Measurements from ENCODE around the gene LDHAL6B. TPM values are rescaled to one million over a fixed set of nuclear protein-coding genes. Genes with fewer than 3 reads are reported as not detected.
A peak's percentile ranks its signal among the peaks of the same experiment; 100 is the strongest.

The LDHAL6B gene
- total RNA-seq, 2 experiments from 2014 or later, result not detected

DNA sequence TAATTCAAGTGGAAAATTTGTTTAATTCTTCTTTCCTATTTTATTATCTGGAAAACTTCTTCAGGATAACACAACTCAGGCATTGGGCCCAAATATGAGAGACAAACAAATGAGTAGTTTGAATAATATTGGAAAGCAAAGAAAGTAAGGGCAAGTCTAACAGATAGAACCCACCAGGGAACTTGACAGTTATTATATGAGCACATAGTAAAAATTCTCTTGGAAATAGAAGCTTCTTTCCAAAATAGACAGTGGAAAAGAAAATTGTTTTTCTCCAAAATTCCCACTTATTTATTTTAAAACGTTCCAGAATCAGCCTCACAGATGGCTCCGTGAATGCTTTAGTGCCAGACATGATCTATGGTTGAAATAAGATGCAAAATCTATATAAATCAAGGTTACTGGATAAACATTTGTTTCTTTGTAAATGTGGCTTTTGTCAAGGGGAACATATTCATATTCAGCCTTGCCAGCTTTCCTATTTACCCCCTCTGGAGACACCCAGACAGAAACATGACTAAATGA is 23.9 kb downstream of the LDHAL6B start:
- no peak for DNase-seq
- CTCF ChIA-PET, result no interaction called here
- Mint-ChIP-seq H3K9me3 (no peaks in the 10 kb centered on the region), H3K4me1 (peaks cover 2% of the 10 kb centered on the region), H3K27me3 (peaks cover 9% of the 10 kb centered on the region), H3K27ac (no peak overlapping the region), H3K4me3 (no peak overlapping the region), H3K36me3 (ENCODE audit: low read depth) (peaks cover 4% of the 10 kb centered on the region)
- POLR2A ChIA-PET, result no interaction called here

DNA sequence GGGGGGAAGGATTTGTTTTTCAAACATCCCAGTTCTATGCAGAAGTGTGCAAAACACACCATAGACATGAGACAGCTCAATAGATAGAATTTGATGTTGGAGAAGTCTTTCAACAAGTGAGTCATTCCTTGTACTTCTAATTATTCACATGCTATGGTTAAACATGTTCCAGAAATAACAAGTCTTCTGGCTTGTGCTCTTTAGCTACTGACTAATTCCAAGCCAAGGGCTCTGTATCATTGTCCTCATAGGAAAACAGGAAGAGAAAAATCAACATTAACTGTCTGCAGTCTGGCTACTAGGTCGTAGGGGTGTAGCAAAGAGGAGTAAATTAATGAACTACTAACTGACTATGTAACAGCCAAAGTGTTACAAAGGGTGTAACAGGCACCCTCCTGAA is 25.8 kb downstream of the LDHAL6B start:
- Mint-ChIP-seq H3K36me3 (ENCODE audit: low read depth) (no peaks in the 10 kb centered on the region), H3K4me3 (no peak overlapping the region), H3K27ac (no peak overlapping the region), H3K4me1 (peaks cover 7% of the 10 kb centered on the region), H3K27me3 (peaks cover 15% of the 10 kb centered on the region), H3K9me3 (no peaks in the 10 kb centered on the region)
- DNase-seq, result no peak
- ChIA-PET CTCF (interaction anchor here (1.6 kb wide), 1 partner anchor 15 kb away, joined by 6 read pairs; no protein-coding TSS in a partner anchor), POLR2A (no interaction called here)

DNA sequence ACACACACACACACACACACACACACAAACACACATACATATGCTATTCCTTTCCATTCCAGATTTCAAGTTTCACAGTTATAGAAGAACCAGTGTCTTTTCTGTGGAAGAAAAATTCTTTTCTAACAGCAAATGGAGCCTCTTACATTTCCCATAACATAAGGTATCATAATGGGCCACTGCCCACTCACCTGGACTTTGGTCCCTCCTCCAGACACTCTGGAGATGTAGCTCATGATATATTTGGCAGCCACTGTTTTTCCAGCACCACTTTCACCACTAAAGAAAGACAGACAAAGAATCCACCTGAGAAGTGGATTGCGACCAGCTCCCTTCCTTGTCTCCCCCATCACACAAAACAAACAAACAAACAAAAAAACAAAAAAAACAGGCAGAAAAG is 29.8 kb downstream of the LDHAL6B start:
- Mint-ChIP-seq H3K9me3 (no peaks in the 10 kb centered on the region), H3K27me3 (peaks cover 22% of the 10 kb centered on the region), H3K4me3 (no peak overlapping the region), H3K4me1 (peaks cover 7% of the 10 kb centered on the region), H3K36me3 (ENCODE audit: low read depth) (no peaks in the 10 kb centered on the region), H3K27ac (no peak overlapping the region)
- ChIA-PET POLR2A (interaction anchor here (0.6 kb wide), 1 partner anchor 48 kb away, joined by 3 read pairs; no protein-coding TSS in a partner anchor), CTCF (interaction anchor here (1.8 kb wide), 1 partner anchor 10 kb away, joined by 7 read pairs; no protein-coding TSS in a partner anchor)
- no peak for DNase-seq

DNA sequence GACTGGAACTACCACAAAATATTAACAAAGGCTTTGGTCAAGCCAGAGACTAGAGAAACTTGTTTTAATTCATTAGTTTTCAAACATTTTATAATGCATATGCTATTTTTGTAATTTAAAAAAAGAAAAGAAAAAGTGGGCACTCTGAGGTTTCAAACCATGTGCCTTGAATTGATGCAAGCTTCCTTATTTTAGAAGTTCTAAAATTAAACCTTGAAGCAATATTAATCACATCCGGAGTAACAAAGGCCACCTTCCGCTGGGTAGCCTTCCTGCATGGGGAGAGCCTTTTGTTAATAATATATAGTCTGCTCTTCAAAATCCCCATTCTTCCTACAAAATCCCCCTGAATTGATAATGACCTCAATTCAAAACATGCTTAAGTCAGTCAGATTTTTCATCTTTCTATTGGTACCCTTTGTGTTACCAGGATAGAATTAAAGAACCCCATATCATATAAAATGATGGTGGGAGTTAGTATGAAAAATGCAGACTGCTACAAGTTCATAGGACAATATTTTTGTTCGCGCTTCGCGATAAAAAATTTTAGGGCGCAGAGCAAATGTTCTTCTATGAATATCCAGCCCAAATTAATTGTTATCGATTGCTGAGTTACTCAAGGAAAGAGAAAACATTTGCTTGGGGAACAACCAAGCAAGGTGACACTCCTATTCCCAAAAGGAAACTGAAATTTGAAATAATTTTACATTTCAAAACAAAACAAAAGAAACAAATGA is 30.6 kb downstream of the LDHAL6B start:
- H3K27me3 Mint-ChIP-seq, result peaks cover 22% of the 10 kb centered on the region
- ChIA-PET CTCF (interaction anchor here (1.8 to 2.6 kb wide), 2 partner anchors 9 to 10 kb away, joined by 7 to 11 read pairs; no protein-coding TSS in a partner anchor), POLR2A (interaction anchor here (1.0 kb wide), 1 partner anchor 10 kb away, joined by 3 read pairs; no protein-coding TSS in a partner anchor)
- H3K4me1 Mint-ChIP-seq, result peaks cover 7% of the 10 kb centered on the region
- no peaks in the 10 kb centered on the region for H3K36me3 Mint-ChIP-seq (ENCODE audit: low read depth)
- H3K9me3 Mint-ChIP-seq, result no peaks in the 10 kb centered on the region
- H3K27ac Mint-ChIP-seq, result no peak overlapping the region
- DNase-seq, result no peak
- H3K4me3 Mint-ChIP-seq, result no peak overlapping the region

DNA sequence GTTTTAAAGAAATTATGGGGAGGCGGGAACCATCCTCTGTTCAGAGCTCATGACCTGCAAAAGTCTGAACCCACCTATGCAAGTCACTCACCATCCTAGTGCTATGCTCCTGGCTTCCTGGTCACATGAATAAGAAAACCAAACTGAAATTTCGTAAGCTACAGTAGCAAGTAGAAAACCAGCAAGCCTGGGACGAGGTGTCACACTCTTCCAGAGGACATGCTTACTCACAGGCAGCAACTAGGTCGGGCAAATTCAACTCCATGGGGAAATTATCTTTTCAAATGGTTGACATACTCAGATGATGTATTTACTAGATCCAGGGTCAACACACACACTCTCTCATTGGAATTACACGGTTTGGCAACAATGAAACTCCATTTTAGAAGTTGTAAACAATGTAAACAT is 31.3 kb downstream of the LDHAL6B start:
- no peak overlapping the region for H3K27ac Mint-ChIP-seq
- POLR2A ChIA-PET, result interaction anchor here (1.0 kb wide), 1 partner anchor 9 kb away, joined by 3 read pairs; no protein-coding TSS in a partner anchor
- CTCF ChIA-PET, result interaction anchor here (2.6 kb wide), 1 partner anchor 9 kb away, joined by 11 read pairs; no protein-coding TSS in a partner anchor
- H3K36me3 Mint-ChIP-seq (ENCODE audit: low read depth), result no peaks in the 10 kb centered on the region
- peaks cover 21% of the 10 kb centered on the region for H3K27me3 Mint-ChIP-seq
- no peak for DNase-seq
- H3K9me3 Mint-ChIP-seq, result no peaks in the 10 kb centered on the region
- H3K4me3 Mint-ChIP-seq, result no peak overlapping the region
- peaks cover 7% of the 10 kb centered on the region for H3K4me1 Mint-ChIP-seq

DNA sequence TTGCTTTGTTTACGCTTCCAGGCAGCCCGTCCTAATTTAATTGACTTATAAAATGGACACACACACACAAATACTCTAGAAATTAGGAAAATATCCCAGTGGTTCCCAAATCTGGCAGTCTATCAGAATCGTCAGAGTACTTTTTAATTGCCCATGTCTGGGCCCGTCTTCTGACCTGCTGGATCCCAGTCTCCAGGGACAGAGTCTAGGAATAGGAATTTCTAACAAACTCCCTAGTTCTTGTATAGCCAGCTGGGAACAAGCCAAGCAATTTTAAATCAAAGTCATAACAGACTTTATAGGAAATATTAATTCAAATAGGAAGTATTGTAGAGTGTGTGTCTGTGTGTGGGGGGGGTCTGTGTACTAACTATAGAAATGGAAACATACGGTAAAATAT is 33.4 kb downstream of the LDHAL6B start:
- DNase-seq, result no peak
- H3K4me3 Mint-ChIP-seq, result no peak overlapping the region
- ChIA-PET CTCF (interaction anchor here (2.6 kb wide), 1 partner anchor 7 kb away, joined by 11 read pairs; no protein-coding TSS in a partner anchor), POLR2A (no interaction called here)
- H3K4me1 Mint-ChIP-seq, result peaks cover 9% of the 10 kb centered on the region
- no peaks in the 10 kb centered on the region for H3K36me3 Mint-ChIP-seq (ENCODE audit: low read depth)
- H3K27me3 Mint-ChIP-seq, result peaks cover 19% of the 10 kb centered on the region
- no peak overlapping the region for H3K27ac Mint-ChIP-seq
- H3K9me3 Mint-ChIP-seq, result no peaks in the 10 kb centered on the region

DNA sequence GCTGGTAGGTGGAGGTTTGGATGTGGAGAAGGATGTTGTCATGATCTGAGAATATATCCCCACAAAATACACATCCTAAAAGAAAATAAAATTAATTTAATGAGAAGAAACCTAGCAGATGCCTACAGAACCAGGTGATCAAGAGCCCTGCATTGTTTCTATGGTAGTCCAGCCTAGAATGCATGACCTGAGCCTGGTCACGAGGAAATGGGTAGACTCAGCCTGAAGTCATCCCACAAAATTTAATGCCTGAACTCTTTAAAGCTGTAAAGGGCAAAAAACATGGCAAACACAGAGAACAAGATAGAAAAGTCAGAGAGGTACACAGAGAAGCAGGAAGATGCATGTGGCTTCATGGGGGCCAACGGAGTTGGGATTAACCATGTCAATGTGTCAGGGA is 36.0 kb downstream of the LDHAL6B start:
- Mint-ChIP-seq H3K27ac (no peak overlapping the region), H3K9me3 (no peaks in the 10 kb centered on the region), H3K36me3 (ENCODE audit: low read depth) (no peaks in the 10 kb centered on the region), H3K4me1 (peaks cover 7% of the 10 kb centered on the region), H3K27me3 (peaks cover 12% of the 10 kb centered on the region), H3K4me3 (no peak overlapping the region)
- ChIA-PET POLR2A (no interaction called here), CTCF (no interaction called here)
- no peak for DNase-seq

DNA sequence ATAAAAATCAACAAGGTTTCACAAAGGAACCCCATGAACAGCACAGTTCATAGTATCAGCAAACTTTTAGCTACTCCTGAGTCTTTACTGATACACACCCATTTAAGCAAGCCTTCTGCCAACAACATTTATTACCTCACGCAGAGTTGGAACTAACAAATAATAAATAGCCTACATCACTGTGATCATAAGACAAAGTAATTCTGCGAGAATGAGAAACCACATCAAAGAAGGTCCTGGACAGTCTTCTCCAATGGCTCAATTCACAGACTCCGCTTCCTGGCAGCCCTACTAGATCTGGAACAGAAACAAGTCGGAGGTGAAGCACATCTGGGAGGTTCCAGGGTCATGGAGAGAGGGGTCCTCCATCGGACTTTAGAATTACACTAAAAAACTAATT is 37.0 kb downstream of the LDHAL6B start:
- Mint-ChIP-seq H3K4me1 (peaks cover 12% of the 10 kb centered on the region), H3K4me3 (no peak overlapping the region), H3K36me3 (ENCODE audit: low read depth) (no peaks in the 10 kb centered on the region), H3K27me3 (peaks cover 10% of the 10 kb centered on the region), H3K27ac (no peak overlapping the region), H3K9me3 (no peaks in the 10 kb centered on the region)
- DNase-seq, result no peak
- POLR2A ChIA-PET, result interaction anchor here (0.7 kb wide), 1 partner anchor 12 kb away, joined by 3 read pairs; no protein-coding TSS in a partner anchor
- CTCF ChIA-PET, result interaction anchor here (0.6 kb wide), 1 partner anchor 23 kb away, joined by 5 read pairs; no protein-coding TSS in a partner anchor

DNA sequence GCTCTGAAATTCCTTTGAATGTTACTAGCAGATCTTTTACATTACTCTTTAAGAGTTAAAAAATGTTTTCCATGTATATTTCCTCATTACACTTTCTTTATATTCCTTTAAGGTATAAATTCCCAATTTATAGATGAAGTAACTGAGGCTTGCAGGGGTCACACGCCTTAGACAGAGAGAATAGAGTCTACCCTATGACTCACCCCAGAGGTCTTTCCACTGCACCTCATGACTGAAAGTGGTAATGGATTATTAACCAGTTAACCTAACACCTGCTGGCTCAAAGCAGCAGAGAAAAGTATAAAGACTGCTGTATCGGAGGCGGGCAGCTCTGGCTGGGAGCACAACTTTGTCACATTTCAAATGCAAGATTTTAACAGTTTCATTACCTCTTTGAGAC is 37.7 kb downstream of the LDHAL6B start:
- Mint-ChIP-seq H3K36me3 (ENCODE audit: low read depth) (no peaks in the 10 kb centered on the region), H3K4me3 (no peak overlapping the region), H3K27ac (no peak overlapping the region), H3K27me3 (peaks cover 9% of the 10 kb centered on the region), H3K9me3 (no peaks in the 10 kb centered on the region), H3K4me1 (peaks cover 18% of the 10 kb centered on the region)
- ChIA-PET CTCF (no interaction called here), POLR2A (interaction anchor here (0.7 to 0.9 kb wide), 2 partner anchors 10 to 11 kb away, joined by 3 to 6 read pairs; no protein-coding TSS in a partner anchor)
- DNase-seq, result no peak

DNA sequence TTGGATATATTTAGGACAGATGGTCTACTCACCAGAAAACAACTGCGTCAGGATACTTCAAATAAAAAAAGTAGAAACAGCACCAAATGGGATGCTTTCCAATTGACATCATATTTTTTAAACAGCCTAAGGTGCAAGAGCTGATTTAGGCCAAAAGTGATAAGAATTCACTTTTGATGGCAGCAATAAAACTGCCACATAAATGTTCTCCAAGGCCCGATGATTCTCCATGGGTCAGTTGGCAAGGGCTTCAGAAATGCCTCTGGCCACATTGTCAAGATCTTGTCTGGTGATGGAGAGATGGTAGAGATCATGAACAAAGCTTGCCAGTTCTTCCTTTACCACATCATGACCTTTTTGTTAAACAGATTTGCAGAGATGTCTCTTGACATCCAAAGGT is 38.9 kb downstream of the LDHAL6B start:
- H3K36me3 Mint-ChIP-seq (ENCODE audit: low read depth), result no peaks in the 10 kb centered on the region
- H3K27me3 Mint-ChIP-seq, result peaks cover 5% of the 10 kb centered on the region
- no peaks in the 10 kb centered on the region for H3K9me3 Mint-ChIP-seq
- no peak overlapping the region for H3K27ac Mint-ChIP-seq
- DNase-seq, result no peak
- no peak overlapping the region for H3K4me3 Mint-ChIP-seq
- H3K4me1 Mint-ChIP-seq, result peaks cover 29% of the 10 kb centered on the region
- POLR2A ChIA-PET, result no interaction called here
- CTCF ChIA-PET, result interaction anchor here (0.7 to 4.1 kb wide), 6 partner anchors 10 to 247 kb away, joined by 3 to 42 read pairs (median 10); no protein-coding TSS in a partner anchor

DNA sequence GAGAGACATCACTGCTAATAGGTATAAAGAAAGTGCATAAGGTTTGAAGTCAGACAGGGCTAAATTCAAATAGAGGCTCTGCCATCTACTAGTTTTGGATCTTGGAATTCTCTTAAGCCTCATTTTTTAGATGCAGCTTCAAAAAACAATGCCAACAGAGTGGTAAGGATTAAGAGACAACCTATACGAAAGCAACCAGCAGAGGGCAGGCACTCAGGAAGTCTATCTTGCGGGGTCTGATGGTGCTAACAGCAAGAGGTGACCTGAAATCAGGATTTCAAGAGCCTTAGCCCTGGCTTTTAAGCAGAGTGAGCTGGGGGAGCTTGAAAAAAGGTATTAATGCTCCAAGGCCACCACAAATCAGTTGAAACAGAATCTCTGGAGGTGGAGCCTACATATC is 40.7 kb downstream of the LDHAL6B start:
- Mint-ChIP-seq H3K27me3 (peaks cover 4% of the 10 kb centered on the region), H3K27ac (peak overlapping the region; percentile 29), H3K4me3 (no peak overlapping the region), H3K4me1 (peaks cover 38% of the 10 kb centered on the region), H3K9me3 (no peaks in the 10 kb centered on the region), H3K36me3 (ENCODE audit: low read depth) (no peaks in the 10 kb centered on the region)
- peak; percentile 73 for DNase-seq
- ChIA-PET CTCF (interaction anchor here (0.7 to 4.1 kb wide), 48 partner anchors 9 to 1159 kb away, joined by 3 to 42 read pairs (median 4); partner anchors contain the start of genes FAM81A and MYO1E), POLR2A (interaction anchor here (0.6 to 2.0 kb wide), 5 partner anchors 8 to 53 kb away, joined by 3 to 7 read pairs (median 3); no protein-coding TSS in a partner anchor)

DNA sequence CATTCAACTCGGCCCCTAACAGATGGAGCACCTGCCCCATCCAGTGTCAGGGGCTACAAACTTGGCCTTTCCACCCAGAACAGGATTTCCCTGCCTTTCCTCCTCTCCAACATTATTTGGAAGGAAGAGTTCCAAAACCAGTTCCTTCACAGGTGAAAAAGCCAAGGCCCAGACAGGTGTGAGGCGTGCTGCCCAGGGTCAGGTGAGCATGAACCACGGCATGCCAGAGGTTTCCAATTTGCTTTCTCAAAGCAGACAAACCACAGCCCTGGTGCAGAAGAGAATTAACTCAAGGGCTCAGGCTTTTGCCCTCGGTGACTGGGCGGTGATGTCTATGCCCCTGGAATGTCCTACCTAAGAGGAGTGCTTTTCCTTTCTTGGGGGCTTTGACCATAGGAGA is 43.2 kb downstream of the LDHAL6B start:
- Mint-ChIP-seq H3K36me3 (ENCODE audit: low read depth) (peaks cover 11% of the 10 kb centered on the region), H3K4me3 (no peak overlapping the region), H3K27me3 (peaks cover 2% of the 10 kb centered on the region), H3K9me3 (no peaks in the 10 kb centered on the region), H3K4me1 (peaks cover 48% of the 10 kb centered on the region), H3K27ac (peak overlapping the region; percentile 14)
- POLR2A ChIA-PET, result interaction anchor here (0.9 kb wide), 1 partner anchor 51 kb away, joined by 3 read pairs; no protein-coding TSS in a partner anchor
- CTCF ChIA-PET, result no interaction called here
- DNase-seq, result no peak

DNA sequence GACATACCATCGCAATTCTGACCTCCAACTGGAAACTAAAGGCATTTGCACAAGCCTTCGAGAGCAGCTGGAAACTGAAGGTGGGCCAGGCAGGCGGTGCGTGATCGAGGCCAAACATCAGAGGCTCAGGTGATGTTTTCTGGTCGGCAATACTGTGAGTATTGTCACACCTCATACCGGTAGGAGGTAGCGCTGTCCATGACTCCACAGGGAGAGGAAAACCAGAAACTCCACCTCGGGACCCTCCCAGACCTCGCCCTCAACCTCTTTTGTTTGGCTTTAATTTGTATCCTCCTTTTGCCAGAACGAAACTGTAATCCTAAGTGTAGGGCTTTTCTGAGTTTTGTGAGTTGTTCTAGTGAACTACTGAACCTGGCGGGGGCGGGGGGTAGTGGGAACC is 43.6 kb downstream of the LDHAL6B start:
- ChIA-PET CTCF (no interaction called here), POLR2A (interaction anchor here (1.1 kb wide), 2 partner anchors 50 to 100 kb away, joined by 3 to 6 read pairs; no protein-coding TSS in a partner anchor)
- Mint-ChIP-seq H3K36me3 (ENCODE audit: low read depth) (peaks cover 11% of the 10 kb centered on the region), H3K27me3 (peaks cover 2% of the 10 kb centered on the region), H3K27ac (no peak overlapping the region), H3K4me1 (peaks cover 52% of the 10 kb centered on the region), H3K4me3 (no peak overlapping the region), H3K9me3 (no peaks in the 10 kb centered on the region)
- DNase-seq, result no peak

Measured in activated CD4-positive, alpha-beta memory T cell treated with anti-CD3 and anti-CD28 coated beads, Interleukin-2, amount 10 ng/mL, durations not matched to agents 7 days and 5 days (primary cell).